MV-4-11 (cell line): ENCODE results near the gene RALA.
"Not testable (repeated sequence)": the region's sequence is repeated elsewhere in the genome, so short reads cannot be mapped to it uniquely, and the experiment has no call there.

Experiments used
- DNase-seq: peaks from one replicate; lab custom pipeline; 2025; lab: John Stamatoyannopoulos, UW

RALA gene

GRCh38 chr7:39647816-39648215 lies 24.4 kb downstream of the RALA start:
- DNase-seq: no peak

- no peak for DNase-seq
Observed at GRCh38 chr7:39650676-39651075, 27.3 kb downstream of the RALA start.

GRCh38 chr7:39651265-39651664 lies 27.9 kb downstream of the RALA start:
- no peak for DNase-seq

- no peak for DNase-seq
Observed at GRCh38 chr7:39656415-39656814, 33.0 kb downstream of the RALA start.

GRCh38 chr7:39659356-39660013 lies 36.1 kb downstream of the RALA start:
- no peak for DNase-seq

- DNase-seq: no peak
Observed at GRCh38 chr7:39661960-39662359, 38.6 kb downstream of the RALA start.

GRCh38 chr7:39663263-39663662 lies 39.9 kb downstream of the RALA start:
- no peak for DNase-seq

- DNase-seq: no peak
Observed at GRCh38 chr7:39664057-39664456, 40.7 kb downstream of the RALA start.

- no peak for DNase-seq
Observed at GRCh38 chr7:39664585-39664984, 41.2 kb downstream of the RALA start.

- DNase-seq: no peak
Observed at GRCh38 chr7:39666562-39666961, 43.2 kb downstream of the RALA start.

- peak; percentile 3 for DNase-seq
Observed at GRCh38 chr7:39667341-39667923, 44.1 kb downstream of the RALA start.

- not testable (repeated sequence) for DNase-seq
Observed at GRCh38 chr7:39668280-39668679, 44.9 kb downstream of the RALA start.

GRCh38 chr7:39670052-39670451 lies 46.7 kb downstream of the RALA start:
- no peak for DNase-seq

- DNase-seq: no peak
Observed at GRCh38 chr7:39670934-39671333, 47.6 kb downstream of the RALA start.

GRCh38 chr7:39672176-39672575 lies 48.8 kb downstream of the RALA start:
- no peak for DNase-seq

GRCh38 chr7:39673868-39674267 lies 50.5 kb downstream of the RALA start:
- no peak for DNase-seq

- no peak for DNase-seq
Observed at GRCh38 chr7:39674406-39674805, 51.0 kb downstream of the RALA start.

- DNase-seq: no peak
Observed at GRCh38 chr7:39676346-39676745, 53.0 kb downstream of the RALA start.

GRCh38 chr7:39678930-39679709 lies 55.7 kb downstream of the RALA start:
- DNase-seq: peak; percentile 51

- not testable (repeated sequence) for DNase-seq
Observed at GRCh38 chr7:39679874-39680273, 56.5 kb downstream of the RALA start.

- no peak for DNase-seq
Observed at GRCh38 chr7:39681887-39682441, 58.6 kb downstream of the RALA start.

- DNase-seq: no peak
Observed at GRCh38 chr7:39683216-39683845, 60.0 kb downstream of the RALA start.
